ENCODE data around the gene ADAMTSL5. TPM values are rescaled to one million over a fixed set of nuclear protein-coding genes. Genes with fewer than 3 reads are reported as not detected.

ADAMTSL5 gene
- total and polyA plus RNA-seq, 2 of the 13 experiments (the other 11 are each of a cell fraction or from before 2014, with no cell fraction given), result 0.60 to 2.7 TPM

DNA sequence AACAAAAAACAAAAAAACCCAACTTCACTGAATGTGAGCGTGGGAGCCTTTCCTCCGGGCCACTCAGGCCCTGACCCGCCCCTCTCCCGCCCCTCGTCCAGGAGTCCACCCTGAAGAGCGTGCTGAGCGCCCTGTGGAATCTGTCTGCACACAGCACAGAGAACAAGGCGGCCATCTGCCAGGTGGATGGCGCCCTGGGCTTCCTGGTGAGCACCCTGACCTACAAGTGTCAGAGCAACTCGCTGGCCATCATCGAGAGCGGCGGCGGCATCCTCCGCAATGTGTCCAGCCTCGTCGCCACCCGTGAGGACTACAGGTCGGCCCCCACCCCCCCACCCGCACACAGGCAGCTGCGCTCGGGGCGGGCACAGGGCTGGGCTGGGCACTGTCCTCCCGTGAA is 51.0 kb downstream of the ADAMTSL5 start (continued):
- TF ChIP-seq HOXA9 (CRISPR knock-in tag; IDR thresholded peaks at IDR 0.05; ENCODE audit: borderline replicate concordance) (no peak), AGO2 (optimal IDR thresholded peaks at IDR 0.05; ENCODE audit: low read depth, low read length) (peak; percentile 31), ZNF264 (CRISPR knock-in tag; IDR thresholded peaks at IDR 0.05) (peak; percentile 90; the same call in 1 of the 2 replicates), TAF15 (IDR thresholded peaks at IDR 0.05; ENCODE audit: low read depth, low read length, poor library complexity, severe bottlenecking) (no peak), ZNF546 (CRISPR knock-in tag; conservative IDR thresholded peaks at IDR 0.05) (no peak), NFIC (IDR thresholded peaks at IDR 0.05; ENCODE audit: low read length) (no peak)
- TF ChIP-seq, protein P1, sequence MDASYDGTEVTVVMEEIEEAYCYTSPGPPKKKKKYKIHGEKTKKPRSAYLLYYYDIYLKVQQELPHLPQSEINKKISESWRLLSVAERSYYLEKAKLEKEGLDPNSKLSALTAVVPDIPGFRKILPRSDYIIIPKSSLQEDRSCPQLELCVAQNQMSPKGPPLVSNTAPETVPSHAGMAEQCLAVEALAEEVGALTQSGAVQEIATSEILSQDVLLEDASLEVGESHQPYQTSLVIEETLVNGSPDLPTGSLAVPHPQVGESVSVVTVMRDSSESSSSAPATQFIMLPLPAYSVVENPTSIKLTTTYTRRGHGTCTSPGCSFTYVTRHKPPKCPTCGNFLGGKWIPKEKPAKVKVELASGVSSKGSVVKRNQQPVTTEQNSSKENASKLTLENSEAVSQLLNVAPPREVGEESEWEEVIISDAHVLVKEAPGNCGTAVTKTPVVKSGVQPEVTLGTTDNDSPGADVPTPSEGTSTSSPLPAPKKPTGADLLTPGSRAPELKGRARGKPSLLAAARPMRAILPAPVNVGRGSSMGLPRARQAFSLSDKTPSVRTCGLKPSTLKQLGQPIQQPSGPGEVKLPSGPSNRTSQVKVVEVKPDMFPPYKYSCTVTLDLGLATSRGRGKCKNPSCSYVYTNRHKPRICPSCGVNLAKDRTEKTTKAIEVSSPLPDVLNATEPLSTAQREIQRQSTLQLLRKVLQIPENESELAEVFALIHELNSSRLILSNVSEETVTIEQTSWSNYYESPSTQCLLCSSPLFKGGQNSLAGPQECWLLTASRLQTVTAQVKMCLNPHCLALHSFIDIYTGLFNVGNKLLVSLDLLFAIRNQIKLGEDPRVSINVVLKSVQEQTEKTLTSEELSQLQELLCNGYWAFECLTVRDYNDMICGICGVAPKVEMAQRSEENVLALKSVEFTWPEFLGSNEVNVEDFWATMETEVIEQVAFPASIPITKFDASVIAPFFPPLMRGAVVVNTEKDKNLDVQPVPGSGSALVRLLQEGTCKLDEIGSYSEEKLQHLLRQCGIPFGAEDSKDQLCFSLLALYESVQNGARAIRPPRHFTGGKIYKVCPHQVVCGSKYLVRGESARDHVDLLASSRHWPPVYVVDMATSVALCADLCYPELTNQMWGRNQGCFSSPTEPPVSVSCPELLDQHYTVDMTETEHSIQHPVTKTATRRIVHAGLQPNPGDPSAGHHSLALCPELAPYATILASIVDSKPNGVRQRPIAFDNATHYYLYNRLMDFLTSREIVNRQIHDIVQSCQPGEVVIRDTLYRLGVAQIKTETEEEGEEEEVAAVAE (CRISPR knock-in tag; IDR thresholded peaks at IDR 0.05; ENCODE audit: borderline replicate concordance), result no peak

Measured in HepG2 (cell line).